HepG2 (cell line): ENCODE data around the gene BTBD17.

Experiments
- CHCHD3 ChIP-seq: sonication (generic); formaldehyde crosslinking; IDR thresholded peaks from 2 replicates; pipeline ENCODE4 v1.8.0; 2022; ENCODE audit warnings: mild to moderate bottlenecking, missing genetic modification reagents, moderate library complexity
- CREB3 ChIP-seq: sonication (generic); formaldehyde crosslinking; IDR thresholded peaks from 2 replicates; pipeline ENCODE4 v1.5.0; 2020; ENCODE audit warnings: missing genetic modification reagents
- CTCF ChIP-seq: sonication (generic); formaldehyde crosslinking; IDR thresholded peaks from 2 replicates; pipeline ENCODE4 v1.5.0; 2020; ENCODE audit warnings: mild to moderate bottlenecking, missing genetic modification reagents, moderate library complexity
- FOXO1 ChIP-seq: sonication (generic); formaldehyde crosslinking; IDR thresholded peaks from 2 replicates; pipeline ENCODE4 v1.4.0; 2020; ENCODE audit warnings: missing genetic modification reagents
- GATA4 ChIP-seq: sonication (generic); IDR thresholded peaks from 2 replicates; pipeline ENCODE4 v1.6.1; 2016; ENCODE audit warnings: antibody characterized with exemption, low read depth, borderline replicate concordance
- HMGXB4 ChIP-seq, 2 experiments: sonication (generic) in 1 of 2; formaldehyde crosslinking in 1 of 2; IDR thresholded peaks; 2 replicates each; pipeline versions ENCODE4 v1.4.0 to v1.6.1; 2018 to 2020; ENCODE audit warnings: missing genetic modification reagents in 2 of 2, borderline replicate concordance in 1 of 2, low read depth in 1 of 2, mild to moderate bottlenecking in 1 of 2, missing biosample characterization in 1 of 2
- JUN ChIP-seq: sonication (generic); formaldehyde crosslinking; IDR thresholded peaks from 2 replicates; pipeline ENCODE4 v1.4.0; 2020; ENCODE audit warnings: mild to moderate bottlenecking, missing genetic modification reagents
- POLR2A ChIP-seq, 2 experiments: IDR thresholded peaks; 2 replicates each; pipeline ENCODE4 v1.6.1; 2011; ENCODE audit warnings: low read depth in 2 of 2, low read length in 2 of 2, mild to moderate bottlenecking in 1 of 2, moderate library complexity in 1 of 2; ENCODE audit not compliant: insufficient read depth in 1 of 2
- PREB ChIP-seq: sonication (generic); formaldehyde crosslinking; IDR thresholded peaks from 2 replicates; pipeline ENCODE4 v1.4.0; 2020; ENCODE audit warnings: missing genetic modification reagents
- RNF2 ChIP-seq: fragments of 450-650 bp; conservative IDR thresholded peaks from 2 replicates; pipeline ENCODE4 v1.6.1; 2016; ENCODE audit warnings: low read depth
- ZNF234 ChIP-seq: sonication (generic); formaldehyde crosslinking; conservative IDR thresholded peaks from 2 replicates; pipeline ENCODE4 v1.5.1; 2020; ENCODE audit warnings: mild to moderate bottlenecking, missing genetic modification reagents
- ZZZ3 ChIP-seq: sonication (generic); formaldehyde crosslinking; IDR thresholded peaks from 2 replicates; pipeline ENCODE4 v1.4.0; 2020; ENCODE audit warnings: missing genetic modification reagents, mild to moderate bottlenecking, borderline replicate concordance

GRCh38 chr17:74309902-74310301 lies 51.8 kb downstream of the BTBD17 start:
- TF ChIP-seq ZNF234 (CRISPR knock-in tag) (no peak), RNF2 (no peak), CTCF (CRISPR knock-in tag) (no peak), PREB (CRISPR knock-in tag) (no peak), FOXO1 (CRISPR knock-in tag) (no peak), POLR2A (IDR thresholded peaks at IDR 0.05; ENCODE audit: insufficient read depth in 1 of 2, low read depth in 2 of 2, low read length in 2 of 2) (no peak), ZZZ3 (no peak), HMGXB4 (CRISPR knock-in tag; IDR thresholded peaks at IDR 0.05; ENCODE audit: borderline replicate concordance in 1 of 2, low read depth in 1 of 2) (no peak), GATA4 (no peak), CREB3 (CRISPR knock-in tag) (no peak), CHCHD3 (CRISPR knock-in tag) (no peak), JUN (CRISPR knock-in tag) (no peak)
